ENCODE results near the gene FASTKD3. TPM values are rescaled to one million over a fixed set of nuclear protein-coding genes. Genes with fewer than 3 reads are reported as not detected.

FASTKD3 gene
- total and polyA plus RNA-seq, 3 experiments from 2014 or later: 12.3 to 21.3 (median 20.4) TPM

DNA sequence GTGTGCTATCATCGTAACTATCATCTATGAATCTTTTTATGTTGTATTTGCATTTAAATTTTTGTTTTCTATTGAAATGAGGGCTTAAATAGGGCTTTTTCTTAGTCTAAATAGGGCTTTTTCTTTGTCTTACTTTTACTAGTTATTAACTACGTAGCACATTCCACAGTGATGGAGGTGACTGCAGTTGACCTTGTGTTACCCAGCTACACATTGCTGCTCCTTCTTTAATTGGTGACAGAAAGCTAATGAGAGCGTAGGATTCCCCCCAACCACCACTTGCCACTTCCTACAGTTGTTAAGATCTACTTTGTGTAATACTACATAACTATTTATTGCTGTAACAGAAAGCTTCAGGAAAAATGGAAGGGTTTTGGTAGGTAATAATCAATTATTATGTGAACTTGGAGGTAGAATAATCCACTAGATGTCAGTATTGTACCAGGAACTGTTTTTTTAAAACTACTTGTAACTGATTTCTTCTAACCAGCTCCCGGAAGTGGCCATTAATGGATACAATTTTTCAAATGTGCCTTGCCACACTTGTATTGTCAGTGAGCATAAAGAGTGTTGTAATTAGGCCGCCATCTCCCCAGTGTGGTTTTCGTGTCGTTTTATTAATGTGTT, 18.1 kb upstream of the FASTKD3 start:
- Mint-ChIP-seq H3K27ac (peak overlapping the region in 1 of 8 donors; percentile 36), H3K27me3 (no peaks in the 10 kb centered on the region), H3K4me1 (peaks cover 7 to 10% (median 10%) of the 10 kb centered on the region in 3 donors), H3K36me3 (peaks cover 0 to 81% (median 22%) of the 10 kb centered on the region in 3 donors), H3K9me3 (no peaks in the 10 kb centered on the region), H3K4me3 (no peak overlapping the region)
- DNase-seq: peak in 1 of 5 donors; percentile 31
- Histone ChIP-seq H3K4me3 (ENCODE audit: low read length) (no peak overlapping the region), H3K9me3 (ENCODE audit: low read length) (no peaks in the 10 kb centered on the region), H3K36me3 (ENCODE audit: insufficient read depth, low read length) (peaks cover 36% of the 10 kb centered on the region), H3K27me3 (ENCODE audit: insufficient read depth, low read length, poor library complexity, severe bottlenecking) (no peaks in the 10 kb centered on the region), H3K4me1 (ENCODE audit: insufficient read depth, low read length) (no peaks in the 10 kb centered on the region), H3K27ac (ENCODE audit: low read depth, low read length) (no peak overlapping the region)
- ChIA-PET CTCF (interaction anchor here (1.0 to 2.3 kb wide), 7 partner anchors 9 to 24 kb away, joined by 3 to 10 read pairs (median 4); partner anchors contain the start of genes FASTKD3 and MTRR), POLR2A (interaction anchor here (1.0 kb wide), 1 partner anchor 17 kb away, joined by 3 read pairs; no protein-coding TSS in a partner anchor)

DNA sequence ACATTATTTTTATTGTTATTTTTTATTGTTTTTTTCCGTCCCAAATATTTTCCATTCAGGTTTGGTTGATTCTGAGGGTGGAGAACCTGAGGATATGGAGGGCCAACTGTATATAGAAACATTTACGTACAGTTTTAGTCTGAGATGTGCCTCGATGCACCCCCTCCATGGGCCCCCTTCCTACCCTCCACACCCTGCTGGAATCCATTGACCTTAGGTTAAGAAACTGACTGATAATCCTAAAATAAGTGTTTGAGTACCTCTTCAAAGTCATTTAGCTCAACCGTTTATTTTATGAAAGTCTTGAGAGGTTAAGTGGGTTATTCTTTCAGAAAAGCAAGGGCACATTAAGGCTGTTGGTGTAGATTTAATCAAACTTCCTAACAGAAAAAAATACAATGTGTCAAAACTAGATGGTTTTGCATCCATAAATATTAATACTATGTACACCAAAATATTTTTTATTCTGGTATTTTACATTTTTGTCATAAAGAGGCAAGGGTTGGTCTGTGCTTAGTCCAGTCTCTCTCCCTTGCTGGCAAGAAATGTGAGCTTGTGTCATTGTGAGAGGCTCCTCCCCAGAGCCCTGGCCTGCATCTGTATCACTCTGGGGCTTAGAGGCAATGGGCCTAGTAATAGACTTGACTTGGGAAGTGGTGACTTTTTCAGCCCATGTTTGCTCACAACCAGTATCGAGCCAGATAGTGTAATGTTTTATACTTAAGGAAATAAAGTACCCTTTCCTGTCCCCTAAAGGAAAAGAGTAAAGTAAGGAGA, 15.8 kb upstream of the FASTKD3 start:
- Histone ChIP-seq H3K27ac (ENCODE audit: low read depth, low read length) (no peak overlapping the region), H3K4me1 (ENCODE audit: insufficient read depth, low read length) (no peaks in the 10 kb centered on the region), H3K27me3 (ENCODE audit: insufficient read depth, low read length, poor library complexity, severe bottlenecking) (no peaks in the 10 kb centered on the region), H3K9me3 (ENCODE audit: low read length) (no peaks in the 10 kb centered on the region), H3K36me3 (ENCODE audit: insufficient read depth, low read length) (peaks cover 49% of the 10 kb centered on the region), H3K4me3 (ENCODE audit: low read length) (no peak overlapping the region)
- DNase-seq: no peak
- H3K36me3 Mint-ChIP-seq: peaks cover 0 to 87% (median 25%) of the 10 kb centered on the region in 3 donors
- no peaks in the 10 kb centered on the region for H3K27me3 Mint-ChIP-seq
- H3K4me3 Mint-ChIP-seq: no peak overlapping the region
- no peaks in the 10 kb centered on the region for H3K9me3 Mint-ChIP-seq
- peak overlapping the region in 2 of 8 donors; percentile 2 to 33 for H3K27ac Mint-ChIP-seq
- POLR2A ChIA-PET: no interaction called here
- peaks cover 23 to 29% (median 27%) of the 10 kb centered on the region in 3 donors for H3K4me1 Mint-ChIP-seq
- CTCF ChIA-PET: interaction anchor here (1.2 kb wide), 1 partner anchor 9 kb away, joined by 3 read pairs; no protein-coding TSS in a partner anchor

DNA sequence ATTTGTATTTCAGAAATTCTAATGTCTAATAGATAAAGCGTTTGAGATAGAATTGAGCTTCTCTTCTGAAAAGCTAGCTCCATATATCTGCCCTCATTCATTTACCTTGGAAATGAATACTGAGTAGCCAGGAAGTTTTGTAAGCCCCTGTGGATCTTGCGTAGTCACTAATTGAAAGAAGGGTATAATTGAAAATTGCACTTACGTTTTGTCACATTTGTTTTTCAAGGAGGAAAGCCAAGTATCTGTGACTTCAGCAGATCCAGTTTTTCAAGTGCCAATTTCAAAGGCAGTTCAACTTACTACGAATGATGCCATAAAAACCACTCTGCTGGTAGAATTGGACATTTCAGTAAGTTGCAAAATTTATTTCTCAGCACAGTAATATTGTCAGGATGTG, 14.1 kb upstream of the FASTKD3 start:
- Mint-ChIP-seq H3K36me3 (peaks cover 0 to 87% (median 30%) of the 10 kb centered on the region in 3 donors), H3K9me3 (no peaks in the 10 kb centered on the region), H3K27ac (peak overlapping the region in 2 of 8 donors; percentile 24 to 68), H3K4me1 (peaks cover 30 to 43% (median 40%) of the 10 kb centered on the region in 3 donors), H3K4me3 (no peak overlapping the region), H3K27me3 (no peaks in the 10 kb centered on the region)
- Histone ChIP-seq H3K4me1 (ENCODE audit: insufficient read depth, low read length) (no peaks in the 10 kb centered on the region), H3K36me3 (ENCODE audit: insufficient read depth, low read length) (peaks cover 57% of the 10 kb centered on the region), H3K27ac (ENCODE audit: low read depth, low read length) (no peak overlapping the region), H3K27me3 (ENCODE audit: insufficient read depth, low read length, poor library complexity, severe bottlenecking) (no peaks in the 10 kb centered on the region), H3K9me3 (ENCODE audit: low read length) (no peaks in the 10 kb centered on the region), H3K4me3 (ENCODE audit: low read length) (no peak overlapping the region)
- POLR2A ChIA-PET: no interaction called here
- CTCF ChIA-PET: interaction anchor here (0.7 kb wide), 1 partner anchor 11 kb away, joined by 3 read pairs; no protein-coding TSS in a partner anchor
- no peak for DNase-seq

DNA sequence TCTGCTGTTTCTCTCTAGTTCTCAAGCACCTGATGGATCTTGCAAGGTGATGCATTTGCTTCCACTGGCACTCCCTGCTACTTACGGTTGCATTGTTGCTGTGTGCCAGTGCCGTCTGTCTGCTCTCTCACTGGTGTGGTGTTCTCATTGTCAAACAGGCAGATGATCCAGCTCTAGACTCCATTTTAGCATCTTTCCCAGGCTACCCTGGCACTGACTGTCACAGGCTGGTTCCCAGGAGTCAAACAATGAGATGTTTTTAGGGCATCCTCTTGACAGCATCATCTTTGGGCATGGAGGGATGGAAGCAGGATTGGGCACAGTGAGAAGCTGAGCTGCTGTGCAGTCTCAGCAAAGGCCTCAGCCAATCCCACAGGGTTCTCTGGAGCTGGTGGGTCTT, 13.0 kb upstream of the FASTKD3 start:
- ChIA-PET CTCF (no interaction called here), POLR2A (interaction anchor here (0.6 kb wide), 1 partner anchor 9 kb away, joined by 3 read pairs; no protein-coding TSS in a partner anchor)
- Mint-ChIP-seq H3K27ac (peak overlapping the region in 6 of 8 donors; percentile 23 to 74 (median 56)), H3K9me3 (no peaks in the 10 kb centered on the region), H3K27me3 (no peaks in the 10 kb centered on the region), H3K4me3 (peak overlapping the region in 1 of 7 donors; percentile 30), H3K4me1 (peaks cover 31 to 49% (median 42%) of the 10 kb centered on the region in 3 donors), H3K36me3 (peaks cover 0 to 89% (median 33%) of the 10 kb centered on the region in 3 donors)
- H3K36me3 ChIP-seq (ENCODE audit: insufficient read depth, low read length): peaks cover 59% of the 10 kb centered on the region
- H3K4me3 ChIP-seq (ENCODE audit: low read length): no peak overlapping the region
- H3K9me3 ChIP-seq (ENCODE audit: low read length): no peaks in the 10 kb centered on the region
- no peak overlapping the region for H3K27ac ChIP-seq (ENCODE audit: low read depth, low read length)
- DNase-seq: no peak
- no peaks in the 10 kb centered on the region for H3K27me3 ChIP-seq (ENCODE audit: insufficient read depth, low read length, poor library complexity, severe bottlenecking)
- no peaks in the 10 kb centered on the region for H3K4me1 ChIP-seq (ENCODE audit: insufficient read depth, low read length)

DNA sequence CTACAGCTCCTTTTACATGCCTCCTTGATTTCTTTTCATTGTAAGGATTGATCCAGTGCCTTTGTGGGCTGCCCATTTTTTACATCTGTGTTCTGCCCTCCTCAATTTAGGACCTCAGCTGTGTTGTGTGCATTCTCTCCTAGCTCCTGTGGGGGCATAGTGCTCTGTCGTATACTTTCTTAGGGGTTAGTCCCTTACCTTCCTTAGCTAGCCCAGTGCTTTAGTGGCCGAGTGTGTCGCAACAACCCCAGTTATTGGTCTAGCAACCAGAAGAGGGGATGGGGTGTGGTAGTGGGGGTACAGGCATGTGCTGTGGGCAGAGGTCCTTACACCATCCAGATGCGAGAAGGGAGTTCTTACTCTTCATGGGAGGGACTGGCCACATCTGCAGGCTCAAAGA, 12.3 kb upstream of the FASTKD3 start:
- H3K27ac Mint-ChIP-seq: peak overlapping the region in 6 of 8 donors; percentile 3 to 75 (median 50)
- H3K27me3 Mint-ChIP-seq: no peaks in the 10 kb centered on the region
- CTCF ChIA-PET: no interaction called here
- H3K4me1 Mint-ChIP-seq: peaks cover 36 to 56% (median 49%) of the 10 kb centered on the region in 3 donors
- H3K4me3 Mint-ChIP-seq: no peak overlapping the region
- H3K9me3 Mint-ChIP-seq: no peaks in the 10 kb centered on the region
- H3K4me1 ChIP-seq (ENCODE audit: insufficient read depth, low read length): no peaks in the 10 kb centered on the region
- no peak overlapping the region for H3K4me3 ChIP-seq (ENCODE audit: low read length)
- no peaks in the 10 kb centered on the region for H3K9me3 ChIP-seq (ENCODE audit: low read length)
- POLR2A ChIA-PET: interaction anchor here (0.8 kb wide), 1 partner anchor 12 kb away, joined by 3 read pairs; no protein-coding TSS in a partner anchor
- no peaks in the 10 kb centered on the region for H3K27me3 ChIP-seq (ENCODE audit: insufficient read depth, low read length, poor library complexity, severe bottlenecking)
- no peak overlapping the region for H3K27ac ChIP-seq (ENCODE audit: low read depth, low read length)
- peaks cover 4 to 89% (median 40%) of the 10 kb centered on the region in 3 donors for H3K36me3 Mint-ChIP-seq
- H3K36me3 ChIP-seq (ENCODE audit: insufficient read depth, low read length): peaks cover 65% of the 10 kb centered on the region
- no peak for DNase-seq

DNA sequence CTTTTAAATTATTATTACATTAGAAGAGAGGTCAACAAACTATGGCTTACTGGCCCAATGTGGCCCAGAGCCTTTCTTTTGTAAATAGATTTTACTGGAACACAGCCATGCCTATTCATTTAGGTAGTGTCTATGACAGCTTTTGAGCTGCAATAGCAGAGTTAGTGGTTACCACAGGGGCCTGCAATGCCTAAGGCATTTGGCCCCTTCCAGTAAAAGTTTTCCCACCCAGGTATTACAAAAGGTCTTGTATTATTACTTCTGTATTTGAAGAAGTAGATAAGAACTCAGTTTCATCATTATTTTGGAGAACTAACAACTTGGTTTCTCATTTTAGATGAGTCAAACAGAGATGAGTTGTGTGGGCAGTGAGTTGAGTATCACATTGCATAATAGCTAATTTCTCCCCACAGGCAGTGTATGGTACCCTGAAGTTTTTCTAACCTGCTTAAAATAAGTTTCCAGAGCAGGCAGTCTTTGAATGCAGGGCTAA, 9.6 kb upstream of the FASTKD3 start:
- Histone ChIP-seq H3K4me3 (ENCODE audit: low read length) (no peak overlapping the region), H3K9me3 (ENCODE audit: low read length) (no peaks in the 10 kb centered on the region), H3K4me1 (ENCODE audit: insufficient read depth, low read length) (peaks cover 9% of the 10 kb centered on the region), H3K27ac (ENCODE audit: low read depth, low read length) (no peak overlapping the region), H3K27me3 (ENCODE audit: insufficient read depth, low read length, poor library complexity, severe bottlenecking) (no peaks in the 10 kb centered on the region), H3K36me3 (ENCODE audit: insufficient read depth, low read length) (peaks cover 62% of the 10 kb centered on the region)
- ChIA-PET POLR2A (interaction anchor here (0.8 kb wide), 1 partner anchor 10 kb away, joined by 3 read pairs; the partner anchor contains the start of genes FASTKD3 and MTRR), CTCF (interaction anchor here (1.2 to 1.9 kb wide), 2 partner anchors 8 to 9 kb away, joined by 3 to 6 read pairs; no protein-coding TSS in a partner anchor)
- Mint-ChIP-seq H3K9me3 (no peaks in the 10 kb centered on the region), H3K4me1 (peaks cover 53 to 83% (median 76%) of the 10 kb centered on the region in 3 donors), H3K27me3 (no peaks in the 10 kb centered on the region), H3K27ac (peak overlapping the region in 4 of 8 donors; percentile 27 to 75 (median 44)), H3K36me3 (peaks cover 8 to 87% (median 42%) of the 10 kb centered on the region in 3 donors), H3K4me3 (no peak overlapping the region)
- no peak for DNase-seq

DNA sequence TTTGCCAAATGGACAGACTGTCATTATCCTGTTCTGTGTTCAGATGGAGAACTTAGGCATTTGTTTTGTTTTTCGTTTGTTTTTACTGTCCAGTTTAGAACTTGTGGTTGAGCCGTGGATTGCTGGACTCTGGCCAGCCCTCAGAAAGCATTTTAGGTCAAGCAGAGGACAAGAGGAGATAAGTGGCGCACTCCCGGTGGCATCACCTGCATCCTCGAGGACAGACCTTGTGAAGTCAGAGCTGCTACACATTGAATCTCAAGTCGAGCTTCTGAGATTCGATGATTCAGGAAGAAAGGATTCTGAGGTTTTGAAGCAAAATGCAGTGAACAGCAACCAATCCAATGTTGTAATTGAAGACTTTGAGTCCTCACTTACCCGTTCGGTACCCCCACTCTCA, 9.0 kb upstream of the FASTKD3 start:
- no peaks in the 10 kb centered on the region for H3K9me3 ChIP-seq (ENCODE audit: low read length)
- Mint-ChIP-seq H3K4me1 (peaks cover 58 to 89% (median 82%) of the 10 kb centered on the region in 3 donors), H3K36me3 (peaks cover 8 to 82% (median 41%) of the 10 kb centered on the region in 3 donors), H3K27me3 (no peaks in the 10 kb centered on the region), H3K27ac (peak overlapping the region in 6 of 8 donors; percentile 21 to 78 (median 58)), H3K4me3 (no peak overlapping the region), H3K9me3 (no peaks in the 10 kb centered on the region)
- H3K4me3 ChIP-seq (ENCODE audit: low read length): no peak overlapping the region
- ChIA-PET POLR2A (no interaction called here), CTCF (interaction anchor here (1.2 kb wide), 1 partner anchor 9 kb away, joined by 3 read pairs; no protein-coding TSS in a partner anchor)
- H3K4me1 ChIP-seq (ENCODE audit: insufficient read depth, low read length): peaks cover 15% of the 10 kb centered on the region
- no peak overlapping the region for H3K27ac ChIP-seq (ENCODE audit: low read depth, low read length)
- H3K36me3 ChIP-seq (ENCODE audit: insufficient read depth, low read length): peaks cover 56% of the 10 kb centered on the region
- no peak for DNase-seq
- H3K27me3 ChIP-seq (ENCODE audit: insufficient read depth, low read length, poor library complexity, severe bottlenecking): no peaks in the 10 kb centered on the region
